A549 (cell line): Measurements from ENCODE around the gene HPGDS. TPM values are rescaled to one million over a fixed set of nuclear protein-coding genes. Genes with fewer than 3 reads are reported as not detected.

Source experiments
- ATAC-seq, 2 experiments: fragments of 200-7000 bp in 1 of 2; fragments of >200 bp in 1 of 2; cut with Nextera tagmentation in 1 of 2; cut with Tn5 transposase in 1 of 2; 3 replicates each; pipeline versions ENCODE4 v1.8.0 to v1.9.1; 2018 to 2020; ENCODE audit warnings: mild to moderate bottlenecking in 1 of 2, moderate library complexity in 1 of 2
- CTCF ChIA-PET: fragments of 300-600 bp; sonication (Branson Sonifier 250); formaldehyde crosslinking; extraction: SDS; loops from one replicate; lab custom pipeline; 2021; ENCODE audit warnings: antibody characterized with exemption, inconsistent platforms; lab: Yijun Ruan, JAX
- POLR2A ChIA-PET: fragments of 350-600 bp; formaldehyde crosslinking; extraction: SDS; loops from one replicate; lab custom pipeline; 2021; ENCODE audit warnings: antibody characterized with exemption, inconsistent platforms; lab: Yijun Ruan, JAX
- DNase-seq, 2 experiments: peaks; one replicate each; pipeline versions ENCODE4 v3.0.0 to v3.0.0-alpha.2; 2011 to 2016; ENCODE audit warnings: low read depth in 1 of 2, low spot score in 1 of 2
- FAIRE-seq: peaks from 2 replicates; lab custom pipeline; 2011; peaks lifted over from hg19 to GRCh38; lab: Jason Lieb, UNC
- H3K27ac ChIP-seq, 2 experiments: fragments of >200 bp; sonication (Bioruptor Twin); formaldehyde crosslinking; 3 replicates each; pipeline ENCODE4 v1.5.1; 2016 to 2017
- H3K4me1 ChIP-seq: fragments of >200 bp; sonication (Bioruptor Twin); formaldehyde crosslinking; 3 replicates; pipeline ENCODE4 v1.6.1; 2016
- H3K4me2 ChIP-seq: fragments of >200 bp; sonication (Bioruptor Twin); formaldehyde crosslinking; 3 replicates; pipeline ENCODE4 v1.6.1; 2016
- H3K4me3 ChIP-seq: fragments of >200 bp; sonication (Bioruptor Twin); formaldehyde crosslinking; 3 replicates; pipeline ENCODE4 v1.5.1; 2016
- H3K9me3 ChIP-seq: fragments of >200 bp; sonication (Bioruptor Twin); formaldehyde crosslinking; 3 replicates; pipeline ENCODE4 v1.6.1; 2016
- CBX2 ChIP-seq: fragments of 200-600 bp; sonication (generic); IDR thresholded peaks from 2 replicates; pipeline ENCODE4 v1.6.1; 2016; ENCODE audit warnings: low read depth, mild to moderate bottlenecking, borderline replicate concordance
- CBX8 ChIP-seq: fragments of 200-600 bp; sonication (generic); IDR thresholded peaks from 2 replicates; pipeline ENCODE4 v1.6.1; 2016
- CHD4 ChIP-seq: fragments of 200-600 bp; sonication (generic); IDR thresholded peaks from 2 replicates; pipeline ENCODE4 v1.6.1; 2016; ENCODE audit warnings: antibody characterized with exemption, mild to moderate bottlenecking, borderline replicate concordance
- CTCF ChIP-seq: fragments of >200 bp; sonication (Bioruptor Twin); formaldehyde crosslinking; IDR thresholded peaks from 3 replicates; pipeline ENCODE4 v1.5.1; 2016
- ELK1 ChIP-seq: fragments of 150-350 bp; IDR thresholded peaks from 2 replicates; pipeline ENCODE4 v1.6.1; 2014; ENCODE audit warnings: low read depth, mild to moderate bottlenecking, low read length
- FOXS1 ChIP-seq: fragments of 250-450 bp; sonication (Bioruptor Pico); IDR thresholded peaks from 2 replicates; pipeline ENCODE4 v1.5.0; 2020; ENCODE audit warnings: mild to moderate bottlenecking, moderate library complexity
- GATA3 ChIP-seq: IDR thresholded peaks from 2 replicates; pipeline ENCODE4 v1.6.1; 2012; ENCODE audit warnings: borderline replicate concordance
- HDAC2 ChIP-seq: fragments of 200-600 bp; sonication (generic); IDR thresholded peaks from 2 replicates; pipeline ENCODE4 v1.6.1; 2016
- NPAS2 ChIP-seq: fragments of 250-450 bp; sonication (Bioruptor Pico); IDR thresholded peaks from 2 replicates; pipeline ENCODE4 v1.8.0; 2022; ENCODE audit warnings: mild to moderate bottlenecking, moderate library complexity, borderline replicate concordance
- RAD21 ChIP-seq, 2 experiments: fragments of >200 bp in 1 of 2; sonication (Bioruptor Twin) in 1 of 2; formaldehyde crosslinking in 1 of 2; IDR thresholded peaks in 1 of 2; conservative IDR thresholded peaks in 1 of 2; 2 replicates in 1 of 2; 3 replicates in 1 of 2; pipeline ENCODE4 v1.6.1; 2012 to 2018; ENCODE audit warnings: inconsistent platforms in 1 of 2
- RARB ChIP-seq: fragments of 250-450 bp; sonication (Bioruptor Pico); IDR thresholded peaks from 2 replicates; pipeline ENCODE4 v1.8.0; 2021; ENCODE audit warnings: mild to moderate bottlenecking, moderate library complexity
- RCOR1 ChIP-seq: fragments of 150-350 bp; IDR thresholded peaks from 2 replicates; pipeline ENCODE4 v1.6.1; 2014; ENCODE audit warnings: antibody characterized with exemption, low read length, low read depth
- ZNF302 ChIP-seq: fragments of 250-450 bp; sonication (Bioruptor Pico); IDR thresholded peaks from 2 replicates; pipeline ENCODE4 v1.9.0; 2021; ENCODE audit warnings: inconsistent platforms, mild to moderate bottlenecking, moderate library complexity
- polyA plus RNA-seq, 4 experiments: library from polyadenylated mRNA; depleted of rRNA in 3 of 4; stranded (reverse); fragments of >200 nt; fragmentation: RNase III in 1 of 4; extraction: RNeasy Plus Mini Kit Qiagen cat#74134 plus additional on column Dnase treatment in 1 of 4; gene quantifications; 2 replicates in 3 of 4; 3 replicates in 1 of 4; pipeline ENCODE4 v1.2.3, GENCODE V29; 2011 to 2017

Gene HPGDS
- polyA plus RNA-seq, 2 of the 4 experiments (the other 2 are of a cell fraction): not detected

- no peak for TF ChIP-seq ELK1
Measured at GRCh38 chr4:94253036-94253435, 89.6 kb downstream of the HPGDS start (continued).

- no peaks in the 10 kb centered on the region for H3K9me3 ChIP-seq
- no peaks in the 10 kb centered on the region for H3K4me1 ChIP-seq
- ATAC-seq (no peak), DNase-seq (no peak), FAIRE-seq (no peak)
- CTCF ChIA-PET: interaction anchor here (0.6 kb wide), 1 partner anchor 28 kb away, joined by 3 read pairs; no protein-coding TSS in a partner anchor
- no peak overlapping the region for H3K4me2 ChIP-seq
- H3K4me3 ChIP-seq: no peak overlapping the region
- POLR2A ChIA-PET: no interaction called here
- no peak overlapping the region for H3K27ac ChIP-seq
- TF ChIP-seq ZNF302 (CRISPR knock-in tag): no peak
- no peak for TF ChIP-seq HDAC2
- no peak for TF ChIP-seq RARB (CRISPR knock-in tag)
- no peak for TF ChIP-seq GATA3
- TF ChIP-seq FOXS1 (CRISPR knock-in tag): no peak
- TF ChIP-seq NPAS2 (CRISPR knock-in tag): no peak
- no peak for TF ChIP-seq RAD21 (conservative IDR thresholded peaks at IDR 0.05 in 1 of 2, IDR thresholded peaks at IDR 0.05 in 1 of 2)
- TF ChIP-seq CBX2: no peak
- TF ChIP-seq RCOR1: no peak
- no peak for TF ChIP-seq CTCF
- TF ChIP-seq CBX8: no peak
- TF ChIP-seq CHD4: no peak
Measured at GRCh38 chr4:94251094-94251493, 91.5 kb downstream of the HPGDS start.

Other genes with a start within 250 kb of the HPGDS start
- 25.7 and 35.7 TPM in 2 replicates for gene SMARCAD1, start 135.0 kb downstream of the HPGDS start, polyA plus RNA-seq (2011; rRNA removed)
- 15.5 to 15.9 TPM (median 15.6 TPM) in 3 replicates for gene SMARCAD1, start 135.0 kb downstream of the HPGDS start, polyA plus RNA-seq (2017; fragmentation: RNase III; extraction: RNeasy Plus Mini Kit Qiagen cat#74134 plus additional on column Dnase treatment)
- gene PDLIM5, start 109.1 kb upstream of the HPGDS start, polyA plus RNA-seq (2011; rRNA removed): 199 and 242 TPM in 2 replicates
- 43.9 to 54.2 TPM (median 48.2 TPM) in 3 replicates for gene PDLIM5, start 109.1 kb upstream of the HPGDS start, polyA plus RNA-seq (2017; fragmentation: RNase III; extraction: RNeasy Plus Mini Kit Qiagen cat#74134 plus additional on column Dnase treatment)